GM23338 (cell line): ENCODE results near the gene RIC8A. TPM values are rescaled to one million over a fixed set of nuclear protein-coding genes. Genes with fewer than 3 reads are reported as not detected.

Experiments
- ATAC-seq: fragments of 200-7000 bp; cut with Tn5 transposase; 3 replicates; pipeline ENCODE4 v1.9.1; 2020
- DNase-seq: peaks from one replicate; pipeline ENCODE4 v3.0.0-alpha.2; 2015; ENCODE audit warnings: low spot score
- H2AFZ ChIP-seq: fragments of 200-600 bp; sonication (generic); 2 replicates; pipeline ENCODE4 v1.8.0; 2016; ENCODE audit warnings: antibody characterized with exemption, mild to moderate bottlenecking, moderate library complexity
- H3F3A ChIP-seq: fragments of 200-600 bp; sonication (generic); replicated peaks from 2 replicates; pipeline ENCODE4 v1.8.0; 2017; ENCODE audit warnings: antibody characterized with exemption, mixed run types, low read depth
- H3K27ac ChIP-seq: fragments of 200-600 bp; sonication (generic); 2 replicates; pipeline ENCODE4 v1.6.1; 2016; ENCODE audit warnings: low read depth
- H3K27me3 ChIP-seq: fragments of 200-600 bp; sonication (generic); 2 replicates; pipeline ENCODE4 v1.8.0; 2016; ENCODE audit warnings: mild to moderate bottlenecking, mixed run types, moderate library complexity; ENCODE audit not compliant: insufficient read depth
- H3K36me3 ChIP-seq: fragments of 200-600 bp; sonication (generic); 2 replicates; pipeline ENCODE4 v1.8.0; 2016; ENCODE audit warnings: mild to moderate bottlenecking; ENCODE audit not compliant: insufficient read depth
- H3K4me1 ChIP-seq: fragments of 200-600 bp; sonication (generic); 2 replicates; pipeline ENCODE4 v1.8.0; 2016; ENCODE audit warnings: mild to moderate bottlenecking, moderate library complexity; ENCODE audit not compliant: insufficient read depth
- H3K4me2 ChIP-seq: fragments of 200-600 bp; sonication (generic); 2 replicates; pipeline ENCODE4 v1.7.1; 2017; ENCODE audit warnings: mixed run types
- H3K4me3 ChIP-seq: fragments of 200-600 bp; sonication (generic); 2 replicates; pipeline ENCODE4 v1.6.1; 2016; ENCODE audit warnings: mixed run types
- H3K79me2 ChIP-seq: fragments of 200-600 bp; sonication (generic); replicated peaks from 2 replicates; pipeline ENCODE4 v1.8.0; 2017; ENCODE audit warnings: mild to moderate bottlenecking; ENCODE audit not compliant: insufficient read depth
- H3K9me2 ChIP-seq: fragments of 200-600 bp; sonication (generic); 2 replicates; pipeline ENCODE4 v1.8.0; 2017; ENCODE audit not compliant: insufficient read depth
- H4K20me1 ChIP-seq: fragments of 200-600 bp; sonication (generic); replicated peaks from 2 replicates; pipeline ENCODE4 v1.8.0; 2017; ENCODE audit warnings: mild to moderate bottlenecking; ENCODE audit not compliant: insufficient read depth
- H3K27ac Mint-ChIP-seq: 2 replicates; pipeline ENCODE4 v1.8.0; 2020; ENCODE audit warnings: inconsistent platforms, mild to moderate bottlenecking, moderate library complexity, mixed read lengths
- H3K27me3 Mint-ChIP-seq: 3 replicates; pipeline ENCODE4 v1.8.0; 2022; ENCODE audit warnings: low read depth, mild to moderate bottlenecking, moderate library complexity, mixed read lengths, inconsistent platforms; ENCODE audit not compliant: insufficient read depth, poor library complexity
- H3K36me3 Mint-ChIP-seq: 3 replicates; pipeline ENCODE4 v1.8.0; 2021; ENCODE audit warnings: low read depth, mild to moderate bottlenecking, inconsistent platforms, moderate library complexity, mixed read lengths
- H3K4me1 Mint-ChIP-seq: 3 replicates; pipeline ENCODE4 v1.8.0; 2020; ENCODE audit warnings: mild to moderate bottlenecking, inconsistent platforms, mixed read lengths
- H3K4me3 Mint-ChIP-seq: 3 replicates; pipeline ENCODE4 v1.8.0; 2021; ENCODE audit warnings: moderate library complexity, mild to moderate bottlenecking, inconsistent platforms, mixed read lengths
- H3K9me3 Mint-ChIP-seq: 3 replicates; pipeline ENCODE4 v1.8.0; 2020; ENCODE audit warnings: moderate library complexity, mild to moderate bottlenecking, inconsistent platforms, mixed read lengths
- CREB1 ChIP-seq: fragments of 250-450 bp; sonication (Bioruptor Pico); IDR thresholded peaks from 2 replicates; pipeline ENCODE4 v1.5.0; 2020; ENCODE audit warnings: low read depth, mild to moderate bottlenecking, moderate library complexity
- ETS1 ChIP-seq: IDR thresholded peaks from 2 replicates; pipeline ENCODE4 v1.6.1; 2016; ENCODE audit warnings: antibody characterized with exemption
- EZH2 ChIP-seq: fragments of 200-600 bp; sonication (generic); IDR thresholded peaks from one replicate; pipeline ENCODE4 v1.8.0; 2017; ENCODE audit warnings: antibody characterized with exemption, mild to moderate bottlenecking, low read depth; ENCODE audit not compliant: unreplicated experiment
- JUNB ChIP-seq: IDR thresholded peaks from one replicate; pipeline ENCODE4 v1.6.1; 2016; ENCODE audit warnings: antibody characterized with exemption; ENCODE audit not compliant: unreplicated experiment
- REST ChIP-seq: IDR thresholded peaks from one replicate; pipeline ENCODE4 v1.6.1; 2018; ENCODE audit warnings: antibody characterized with exemption; ENCODE audit not compliant: unreplicated experiment
- STAT1 ChIP-seq: IDR thresholded peaks from one replicate; pipeline ENCODE4 v1.6.1; 2016; ENCODE audit warnings: antibody characterized with exemption; ENCODE audit not compliant: unreplicated experiment
- ZNF114 ChIP-seq: fragments of 250-450 bp; sonication (Bioruptor Pico); IDR thresholded peaks from 2 replicates; pipeline ENCODE4 v1.5.0; 2020; ENCODE audit warnings: mild to moderate bottlenecking, moderate library complexity
- ZNF462 ChIP-seq: fragments of 250-450 bp; sonication (Bioruptor Pico); IDR thresholded peaks from 2 replicates; pipeline ENCODE4 v1.5.0; 2020; ENCODE audit warnings: mild to moderate bottlenecking, moderate library complexity
- polyA plus RNA-seq: library from polyadenylated mRNA; unstranded; fragments of >200 nt; fragmentation: Nextera tagmentation; extraction: Ambion mirVana; gene quantifications from 2 replicates; pipeline ENCODE4 v1.2.1, GENCODE V29; 2016
- total RNA-seq: library from RNA; depleted of rRNA; stranded (reverse); fragments of >200 nt; shearing (Covaris generic); gene quantifications from 2 replicates; pipeline ENCODE4 v1.2.3, GENCODE V29; 2014

Gene RIC8A
- total and polyA plus RNA-seq, 2 experiments from 2014 or later: 23.6 to 81.3 TPM

GRCh38 chr11:201966-202365 is 5.5 kb upstream of the RIC8A start:
- peak; percentile 30 for DNase-seq

More at GRCh38 chr11:201966-202365, 5.5 kb upstream of the RIC8A start:
- Histone ChIP-seq H3K27ac (no peak overlapping the region; the same call in 1 of the 2 replicates), H3K27me3 (no peaks in the 10 kb centered on the region), H3K79me2 (peaks cover 13% of the 10 kb centered on the region), H3K36me3 (no peaks in the 10 kb centered on the region), H3K4me3 (no peak overlapping the region), H2AFZ (no peak overlapping the region), H3K9me2 (no peaks in the 10 kb centered on the region), H3K4me1 (peaks cover 5% of the 10 kb centered on the region; the same call in 1 of the 2 replicates), H3F3A (no peaks in the 10 kb centered on the region), H4K20me1 (peaks cover 4% of the 10 kb centered on the region; the same call in 1 of the 2 replicates), H3K4me2 (no peak overlapping the region)
- Mint-ChIP-seq H3K9me3 (no peaks in the 10 kb centered on the region; the same call in 2 of the 3 replicates), H3K4me3 (no peak overlapping the region), H3K36me3 (peaks cover 14% of the 10 kb centered on the region), H3K27ac (no peak overlapping the region), H3K4me1 (peaks cover 4% of the 10 kb centered on the region; the same call in 1 of the 3 replicates), H3K27me3 (peaks cover 13% of the 10 kb centered on the region)
- ATAC-seq: no peak
- TF ChIP-seq EZH2: no peak
- TF ChIP-seq CREB1 (CRISPR knock-in tag): no peak
- TF ChIP-seq ZNF114 (CRISPR knock-in tag): no peak
- no peak for TF ChIP-seq STAT1
- no peak for TF ChIP-seq REST
- no peak for TF ChIP-seq JUNB
- no peak for TF ChIP-seq ZNF462 (CRISPR knock-in tag)
- TF ChIP-seq ETS1: no peak
